B cell (primary cell): ENCODE data around the gene SLC22A17. TPM values are rescaled to one million over a fixed set of nuclear protein-coding genes. Genes with fewer than 3 reads are reported as not detected.

Experiments
- ATAC-seq: fragments of 200-7000 bp; cut with Tn5 transposase; one replicate; pipeline ENCODE4 v1.10.0; 2021; ENCODE audit warnings: low read depth, mild to moderate bottlenecking, moderate number of reproducible peaks, moderate library complexity
- CTCF ChIA-PET: fragments of 350-600 bp; sonication (Branson Sonifier 250); formaldehyde crosslinking; loops from one replicate; lab custom pipeline; 2021; ENCODE audit warnings: antibody characterized with exemption, inconsistent platforms; lab: Charles Lee
- POLR2A ChIA-PET: fragments of 350-600 bp; sonication (Branson Sonifier 250); formaldehyde crosslinking; loops from one replicate; lab custom pipeline; 2021; ENCODE audit warnings: antibody characterized with exemption; lab: Charles Lee
- DNase-seq: peaks from one replicate; pipeline ENCODE4 v3.0.0; 2013
- H2AFZ ChIP-seq: 2 replicates; pipeline ENCODE4 v1.6.1; 2012; ENCODE audit warnings: mild to moderate bottlenecking, low read depth, low read length; ENCODE audit not compliant: insufficient read depth, poor library complexity, severe bottlenecking
- H3K27ac ChIP-seq, 2 donors: 1 replicate in 1 of 2; 2 replicates in 1 of 2; pipeline ENCODE4 v1.5.1; 2012 to 2013; ENCODE audit warnings: low read length in 2 of 2, mild to moderate bottlenecking in 2 of 2, moderate library complexity in 1 of 2
- H3K27me3 ChIP-seq, 4 experiments: fragments of 200-600 bp in 1 of 4; sonication (generic) in 1 of 4; replicated peaks in 1 of 4; 1 replicate in 2 of 4; 2 replicates in 2 of 4; pipeline versions ENCODE4 v1.6.1 to v1.7.0; 2013 to 2016; ENCODE audit warnings: low read length in 3 of 4, mild to moderate bottlenecking in 2 of 4, mixed read lengths in 1 of 4, moderate library complexity in 1 of 4; ENCODE audit not compliant: insufficient read depth in 4 of 4, control insufficient read depth in 3 of 4; ENCODE audit errors: control extremely low read depth in 1 of 4
- H3K36me3 ChIP-seq, 2 experiments: replicated peaks in 1 of 2; 1 replicate in 1 of 2; 2 replicates in 1 of 2; pipeline versions ENCODE4 v1.6.1 to v1.7.1; 2013; ENCODE audit warnings: low read length in 1 of 2; ENCODE audit not compliant: insufficient read depth in 2 of 2, control insufficient read depth in 1 of 2; ENCODE audit errors: control extremely low read depth in 1 of 2, extremely low read depth in 1 of 2
- H3K4me1 ChIP-seq, 2 donors: fragments of 200-600 bp in 1 of 2; sonication (generic) in 1 of 2; 1 replicate in 1 of 2; 2 replicates in 1 of 2; pipeline versions ENCODE4 v1.5.1 to v1.6.1; 2013 to 2017; ENCODE audit warnings: low read length in 2 of 2; ENCODE audit not compliant: control insufficient read depth in 2 of 2, insufficient read depth in 2 of 2
- H3K4me2 ChIP-seq: replicated peaks from 2 replicates; pipeline ENCODE3; 2012; ENCODE audit warnings: mild to moderate bottlenecking, low read depth, low read length; ENCODE audit not compliant: poor library complexity, severe bottlenecking
- H3K4me3 ChIP-seq, 5 experiments: fragments of 200-600 bp in 1 of 5; sonication (generic) in 1 of 5; 1 replicate in 3 of 5; 2 replicates in 2 of 5; pipeline versions ENCODE4 v1.5.1 to v1.7.0; 2011 to 2016; ENCODE audit warnings: low read length in 4 of 5, mild to moderate bottlenecking in 4 of 5, low read depth in 2 of 5, control low read depth in 1 of 5, moderate library complexity in 1 of 5; ENCODE audit not compliant: insufficient read depth in 1 of 5; ENCODE audit errors: control extremely low read depth in 1 of 5, extremely low read depth in 1 of 5
- H3K79me2 ChIP-seq: fragments of 200-600 bp; sonication (generic); one replicate; pipeline ENCODE4 v1.6.0; 2016; ENCODE audit warnings: low read length; ENCODE audit not compliant: control insufficient read depth, insufficient read depth
- H3K9ac ChIP-seq: fragments of 200-600 bp; sonication (generic); 2 replicates; pipeline ENCODE4 v1.6.1; 2017; ENCODE audit warnings: mild to moderate bottlenecking, low read length, moderate library complexity
- H3K9me3 ChIP-seq, 3 donors: one replicate each; pipeline versions ENCODE4 v1.6.1 to v1.7.1; 2013; ENCODE audit warnings: low read length in 2 of 3; ENCODE audit not compliant: control insufficient read depth in 2 of 3, insufficient read depth in 1 of 3; ENCODE audit errors: control extremely low read depth in 1 of 3
- H4K20me1 ChIP-seq: 2 replicates; pipeline ENCODE4 v1.6.0; 2012; ENCODE audit warnings: mild to moderate bottlenecking, low read length; ENCODE audit not compliant: insufficient read depth, control insufficient read depth, poor library complexity, severe bottlenecking
- H3K27ac Mint-ChIP-seq: one replicate; pipeline ENCODE4 v1.8.0; 2021; ENCODE audit warnings: mixed read lengths
- H3K27me3 Mint-ChIP-seq: one replicate; pipeline ENCODE4 v1.8.0; 2021; ENCODE audit warnings: mixed read lengths
- H3K4me1 Mint-ChIP-seq: one replicate; pipeline ENCODE4 v1.8.0; 2021; ENCODE audit warnings: mixed read lengths
- H3K4me3 Mint-ChIP-seq: one replicate; pipeline ENCODE4 v1.8.0; 2021; ENCODE audit warnings: mixed read lengths
- H3K9me3 Mint-ChIP-seq: one replicate; pipeline ENCODE4 v1.8.0; 2022; ENCODE audit warnings: mixed read lengths; ENCODE audit not compliant: insufficient read depth
- EZH2 ChIP-seq: IDR thresholded peaks from 2 replicates; pipeline ENCODE4 v1.6.1; 2012; ENCODE audit warnings: borderline replicate concordance, low read depth, mild to moderate bottlenecking, moderate library complexity, low read length; ENCODE audit not compliant: insufficient read depth, poor library complexity, severe bottlenecking
- WGBS: methylation state at CpG from one replicate; pipeline ENCODE4 v1.1.5; 2013; ENCODE audit warnings: missing lambda C conversion rate; ENCODE audit not compliant: insufficient coverage; 5-methylcytosine and 5-hydroxymethylcytosine counted together
- intact Hi-C: fragments of 100-400 bp; cut with micrococcal nuclease; formaldehyde crosslinking; loops from one replicate; pipeline ENCODE4 v1.10.0; 2022
- polyA plus RNA-seq: library from polyadenylated mRNA; depleted of rRNA; stranded (reverse); fragments of >200 nt; gene quantifications from 2 replicates; pipeline ENCODE4 v1.2.3, GENCODE V29; 2012
- total RNA-seq, 2 donors: library from RNA; stranded (reverse); fragments of 120-200 nt in 1 of 2; gene quantifications; 1 replicate in 1 of 2; 2 replicates in 1 of 2; pipeline versions ENCODE4 v1.2.3 to v1.2.4, GENCODE V29; 2013 to 2022
- TF ChIP-seq, protein P1 (sequence below): fragments of 200-600 bp; IDR thresholded peaks from one replicate; pipeline ENCODE4 v1.8.0; 2022; ENCODE audit warnings: antibody characterized with exemption, mild to moderate bottlenecking

SLC22A17 gene
- total and polyA plus RNA-seq, 2 donors (not counting 1 experiment from before 2014, with no cell fraction given) = 0.89 to 0.92 TPM

DNA sequence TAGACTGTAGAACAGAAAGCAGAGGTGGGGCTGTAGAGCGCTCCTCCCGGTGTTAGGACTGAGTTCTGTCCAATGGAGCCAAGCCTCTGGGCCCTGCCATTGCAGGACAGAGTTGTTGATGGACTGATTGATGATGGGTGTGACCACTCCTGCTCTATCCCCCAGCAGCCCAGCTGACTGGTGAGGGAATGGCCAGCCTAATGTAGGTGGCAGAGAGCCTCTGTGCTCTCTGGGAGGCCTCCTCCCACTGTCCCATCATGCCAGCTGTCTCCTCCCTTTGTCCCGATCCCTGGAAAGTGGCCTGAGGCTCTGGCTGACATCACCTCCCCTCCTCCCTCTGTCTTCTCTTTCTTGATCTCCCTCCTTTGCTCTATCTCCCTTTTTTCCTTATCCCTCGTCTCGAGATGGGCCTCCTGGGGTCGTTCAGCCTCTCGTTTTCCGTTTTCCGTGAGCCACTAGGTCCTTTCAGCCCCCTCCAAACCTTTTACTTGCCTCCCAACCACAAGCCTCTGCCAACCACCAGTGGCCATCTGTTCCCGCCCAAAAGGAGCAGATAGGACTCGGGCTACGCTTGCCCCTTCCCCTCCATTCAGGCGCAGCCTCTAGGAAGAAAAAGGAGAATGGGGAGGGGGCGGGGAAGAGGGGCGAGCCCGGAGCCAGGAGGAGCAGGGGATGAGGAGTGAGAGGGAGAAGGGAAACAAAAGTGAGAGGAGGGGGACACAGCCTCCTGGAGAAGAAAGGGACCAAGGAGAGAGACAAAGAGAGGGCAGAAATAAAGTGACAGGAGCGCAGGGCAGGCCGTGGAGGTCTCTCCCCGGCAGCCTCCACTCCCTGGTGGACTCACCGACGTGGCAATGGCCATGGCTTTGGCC, 11.7 kb upstream of the SLC22A17 start:
- ATAC-seq (no peak), DNase-seq (no peak)
- no peaks in the 10 kb centered on the region for H3K4me1 Mint-ChIP-seq
- Histone ChIP-seq H3K9ac (no peak overlapping the region), H3K36me3 (no peaks in the 10 kb centered on the region), H3K9me3 (peaks cover 0 to 3% (median 0%) of the 10 kb centered on the region in 3 donors), H3K4me1 (no peaks in the 10 kb centered on the region), H2AFZ (no peak overlapping the region), H4K20me1 (no peaks in the 10 kb centered on the region), H3K79me2 (no peaks in the 10 kb centered on the region), H3K27me3 (peaks cover 0 to 35% (median 3%) of the 10 kb centered on the region in 4 experiments), H3K4me2 (no peak overlapping the region), H3K27ac (no peak overlapping the region), H3K4me3 (no peak overlapping the region)
- TF ChIP-seq, protein P1, sequence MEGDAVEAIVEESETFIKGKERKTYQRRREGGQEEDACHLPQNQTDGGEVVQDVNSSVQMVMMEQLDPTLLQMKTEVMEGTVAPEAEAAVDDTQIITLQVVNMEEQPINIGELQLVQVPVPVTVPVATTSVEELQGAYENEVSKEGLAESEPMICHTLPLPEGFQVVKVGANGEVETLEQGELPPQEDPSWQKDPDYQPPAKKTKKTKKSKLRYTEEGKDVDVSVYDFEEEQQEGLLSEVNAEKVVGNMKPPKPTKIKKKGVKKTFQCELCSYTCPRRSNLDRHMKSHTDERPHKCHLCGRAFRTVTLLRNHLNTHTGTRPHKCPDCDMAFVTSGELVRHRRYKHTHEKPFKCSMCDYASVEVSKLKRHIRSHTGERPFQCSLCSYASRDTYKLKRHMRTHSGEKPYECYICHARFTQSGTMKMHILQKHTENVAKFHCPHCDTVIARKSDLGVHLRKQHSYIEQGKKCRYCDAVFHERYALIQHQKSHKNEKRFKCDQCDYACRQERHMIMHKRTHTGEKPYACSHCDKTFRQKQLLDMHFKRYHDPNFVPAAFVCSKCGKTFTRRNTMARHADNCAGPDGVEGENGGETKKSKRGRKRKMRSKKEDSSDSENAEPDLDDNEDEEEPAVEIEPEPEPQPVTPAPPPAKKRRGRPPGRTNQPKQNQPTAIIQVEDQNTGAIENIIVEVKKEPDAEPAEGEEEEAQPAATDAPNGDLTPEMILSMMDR = no peak
- no peak for TF ChIP-seq EZH2
- intact Hi-C loops = no loop called here
- H3K27me3 Mint-ChIP-seq = peaks cover 43% of the 10 kb centered on the region
- H3K27ac Mint-ChIP-seq = no peak overlapping the region
- 40% methylated on average over 16 of the region's 21 CpGs for WGBS
- H3K9me3 Mint-ChIP-seq = no peaks in the 10 kb centered on the region
- ChIA-PET POLR2A (no interaction called here), CTCF (no interaction called here)
- H3K4me3 Mint-ChIP-seq = no peak overlapping the region

DNA sequence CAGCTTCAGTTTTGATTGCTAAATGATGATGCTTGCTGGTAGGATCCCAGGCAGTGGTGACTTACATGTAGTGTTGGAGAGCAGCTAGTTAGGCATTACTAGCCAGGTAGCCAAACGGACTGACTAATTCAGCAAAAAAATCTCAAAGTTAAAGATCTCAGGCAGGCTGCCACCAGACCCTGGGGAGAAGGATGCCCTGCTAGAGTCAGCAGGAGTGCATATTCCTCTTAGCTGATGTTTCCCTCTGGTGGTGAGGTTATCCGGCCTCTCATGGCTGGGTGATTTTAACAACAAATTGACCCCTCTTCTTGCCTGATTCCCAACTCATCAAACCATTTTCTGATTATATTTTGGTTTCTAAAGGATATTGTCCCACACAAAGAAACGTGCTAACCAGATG, 9.5 kb upstream of the SLC22A17 start:
- ATAC-seq = no peak
- DNase-seq = no peak
- WGBS = 83% methylated on average over 1 of the region's 3 CpGs

More for the DNA sequence above, 9.5 kb upstream of the SLC22A17 start:
- no peak overlapping the region for H3K4me2 ChIP-seq
- no peaks in the 10 kb centered on the region for H3K36me3 ChIP-seq
- no peak overlapping the region for H3K27ac Mint-ChIP-seq
- no peaks in the 10 kb centered on the region for H3K4me1 Mint-ChIP-seq
- no peak overlapping the region for H2AFZ ChIP-seq
- TF ChIP-seq, protein P1 = no peak
- TF ChIP-seq EZH2 = no peak
- CTCF ChIA-PET = interaction anchor here (0.5 to 1.2 kb wide), 3 partner anchors 18 to 241 kb away, joined by 3 to 4 read pairs (median 3); no protein-coding TSS in a partner anchor
- H3K9ac ChIP-seq = no peak overlapping the region
- no peaks in the 10 kb centered on the region for H3K9me3 Mint-ChIP-seq
- no peak overlapping the region for H3K4me3 ChIP-seq
- POLR2A ChIA-PET = no interaction called here
- intact Hi-C loops = no loop called here
- H3K9me3 ChIP-seq = peaks cover 0 to 3% (median 0%) of the 10 kb centered on the region in 3 donors
- H3K4me3 Mint-ChIP-seq = no peak overlapping the region
- no peaks in the 10 kb centered on the region for H3K4me1 ChIP-seq
- peaks cover 31% of the 10 kb centered on the region for H3K27me3 Mint-ChIP-seq
- H3K79me2 ChIP-seq = no peaks in the 10 kb centered on the region
- H4K20me1 ChIP-seq = no peaks in the 10 kb centered on the region
- peaks cover 0 to 29% (median 3%) of the 10 kb centered on the region in 4 experiments for H3K27me3 ChIP-seq
- H3K27ac ChIP-seq = no peak overlapping the region
